Pancreas (tissue), 10 donors: ENCODE data around the gene NAA11. TPM values are rescaled to one million over a fixed set of nuclear protein-coding genes. Genes with fewer than 3 reads are reported as not detected.

Source experiments
- ATAC-seq, 4 donors: fragments of 200-7000 bp; cut with Tn5 transposase; one replicate each; pipeline versions ENCODE4 v1.8.0 to v1.9.1; 2020; ENCODE audit warnings: mild to moderate bottlenecking in 4 of 4, moderate library complexity in 4 of 4
- DNase-seq, 6 donors: peaks; one replicate each; pipeline ENCODE4 v3.0.0-alpha.2; 2020
- FAIRE-seq: peaks from 2 replicates; lab custom pipeline; 2012; peaks lifted over from hg19 to GRCh38; lab: Jason Lieb, UNC
- H3K27ac ChIP-seq, 4 donors: fragments of 200-600 bp; sonication (generic); 1 replicate in 3 of 4; 2 replicates in 1 of 4; pipeline versions ENCODE4 v1.5.0 to v1.8.0; 2020
- H3K27me3 ChIP-seq, 4 donors: fragments of 200-600 bp; one replicate each; pipeline ENCODE4 v1.8.0; 2021
- H3K36me3 ChIP-seq, 3 donors: fragments of 200-600 bp; sonication (generic) in 1 of 3; one replicate each; pipeline versions ENCODE4 v1.5.0 to v1.8.0; 2020 to 2021
- H3K4me1 ChIP-seq, 3 donors: fragments of 200-600 bp; one replicate each; pipeline ENCODE4 v1.8.0; 2021
- H3K4me3 ChIP-seq, 4 donors: fragments of 200-600 bp; sonication (generic) in 2 of 4; one replicate each; pipeline versions ENCODE4 v1.5.0 to v1.8.0; 2020 to 2021
- H3K9me3 ChIP-seq, 4 donors: fragments of 200-600 bp; one replicate each; pipeline ENCODE4 v1.8.0; 2021
- WGBS, 2 donors: extraction: QIAGEN DNeasy Blood & Tissue Kit; methylation state at CpG; one replicate each; pipeline ENCODE4 v1.1.7; 2013; 5-methylcytosine and 5-hydroxymethylcytosine counted together
- intact Hi-C, 3 donors: fragments of 100-400 bp; cut with DNase I; formaldehyde crosslinking; loops; one replicate each; pipeline versions ENCODE4 v1.11.1 to v1.14.2; 2022
- polyA plus RNA-seq, 2 donors: library from polyadenylated mRNA; stranded (reverse); fragments of 200-250 nt; gene quantifications; one replicate each; pipeline ENCODE4 v1.2.3, GENCODE V29; 2013
- total RNA-seq, 6 donors: library from RNA; stranded (reverse); fragmentation: NEBNext Ultra II Directional in 4 of 6; extraction: Animal tissue kit (Norgen Biotek cat#: 25700) in 4 of 6; gene quantifications; one replicate each; pipeline versions ENCODE4 v1.2.1 to v1.2.4, GENCODE V29; 2021 to 2023
- TF ChIP-seq, protein P1 (sequence below), 4 donors: fragments of 200-600 bp; sonication (generic) in 3 of 4; IDR thresholded peaks; one replicate each; pipeline versions ENCODE4 v1.5.0 to v1.8.0; 2021; ENCODE audit warnings: antibody characterized with exemption in 4 of 4
- donor health status: healthy with polysubstance abuse.
- donor health status: DM: no; HTN: no; CAD: no; lungs with moderate emphysema.
- donor health status: DM: no; HTN: no; CAD: no.
- donor health status: control.
- donor health status: control.
- donor health status: Bipolar disorder and iron deficiency.
- donor health status: DM: yes; HTN: yes; CAD: no.
- donor health status: DM: no; HTN: no; CAD: no.
- donor health status: DM: no; HTN: no; CAD: no.
- donor health status: DM: yes; HTN: yes; CAD: no.

NAA11 gene
- total and polyA plus RNA-seq, 8 donors = not detected

DNA sequence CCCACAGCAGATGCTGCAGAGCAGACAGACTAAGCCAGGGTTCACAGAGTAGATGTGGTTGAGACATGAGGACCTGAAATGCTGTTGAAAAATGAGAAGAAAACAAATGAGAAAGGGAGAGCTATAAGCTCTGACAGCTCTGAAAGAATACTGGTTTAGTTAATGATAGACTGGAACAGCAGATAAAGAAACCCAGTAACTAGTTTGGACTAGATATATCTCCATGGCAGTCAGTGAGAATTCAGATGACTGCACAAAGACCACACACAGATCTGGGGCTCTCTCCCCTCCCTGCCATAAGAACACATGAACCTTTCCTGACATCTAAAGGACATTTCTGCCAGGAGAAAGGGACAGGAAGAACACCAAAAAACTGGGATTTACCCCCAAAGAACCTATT lies 8.2 kb downstream of the NAA11 start:
- no peaks in the 10 kb centered on the region for H3K9me3 ChIP-seq
- no peak for FAIRE-seq
- TF ChIP-seq, protein P1, sequence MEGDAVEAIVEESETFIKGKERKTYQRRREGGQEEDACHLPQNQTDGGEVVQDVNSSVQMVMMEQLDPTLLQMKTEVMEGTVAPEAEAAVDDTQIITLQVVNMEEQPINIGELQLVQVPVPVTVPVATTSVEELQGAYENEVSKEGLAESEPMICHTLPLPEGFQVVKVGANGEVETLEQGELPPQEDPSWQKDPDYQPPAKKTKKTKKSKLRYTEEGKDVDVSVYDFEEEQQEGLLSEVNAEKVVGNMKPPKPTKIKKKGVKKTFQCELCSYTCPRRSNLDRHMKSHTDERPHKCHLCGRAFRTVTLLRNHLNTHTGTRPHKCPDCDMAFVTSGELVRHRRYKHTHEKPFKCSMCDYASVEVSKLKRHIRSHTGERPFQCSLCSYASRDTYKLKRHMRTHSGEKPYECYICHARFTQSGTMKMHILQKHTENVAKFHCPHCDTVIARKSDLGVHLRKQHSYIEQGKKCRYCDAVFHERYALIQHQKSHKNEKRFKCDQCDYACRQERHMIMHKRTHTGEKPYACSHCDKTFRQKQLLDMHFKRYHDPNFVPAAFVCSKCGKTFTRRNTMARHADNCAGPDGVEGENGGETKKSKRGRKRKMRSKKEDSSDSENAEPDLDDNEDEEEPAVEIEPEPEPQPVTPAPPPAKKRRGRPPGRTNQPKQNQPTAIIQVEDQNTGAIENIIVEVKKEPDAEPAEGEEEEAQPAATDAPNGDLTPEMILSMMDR (IDR thresholded peaks at IDR 0.05) = no peak
- H3K4me1 ChIP-seq = no peaks in the 10 kb centered on the region
- no peak overlapping the region for H3K27ac ChIP-seq
- H3K36me3 ChIP-seq = no peaks in the 10 kb centered on the region
- intact Hi-C loops = no loop called here
- H3K4me3 ChIP-seq = no peak overlapping the region
- ATAC-seq = no peak
- no peaks in the 10 kb centered on the region for H3K27me3 ChIP-seq
- DNase-seq = no peak

- H3K36me3 ChIP-seq = no peaks in the 10 kb centered on the region
- TF ChIP-seq, protein P1 (IDR thresholded peaks at IDR 0.05) = no peak
- WGBS, 2 donors = 65% methylated on average over 2 of the region's 2 CpGs
- no peaks in the 10 kb centered on the region for H3K9me3 ChIP-seq
- intact Hi-C loops = no loop called here
- no peak for FAIRE-seq
- H3K4me3 ChIP-seq = no peak overlapping the region
- no peak overlapping the region for H3K27ac ChIP-seq
- no peaks in the 10 kb centered on the region for H3K27me3 ChIP-seq
- no peak for DNase-seq
- H3K4me1 ChIP-seq = no peaks in the 10 kb centered on the region
- ATAC-seq = no peak
Observed at GRCh38 chr4:79315891-79316290, 10.0 kb downstream of the NAA11 start.

DNA sequence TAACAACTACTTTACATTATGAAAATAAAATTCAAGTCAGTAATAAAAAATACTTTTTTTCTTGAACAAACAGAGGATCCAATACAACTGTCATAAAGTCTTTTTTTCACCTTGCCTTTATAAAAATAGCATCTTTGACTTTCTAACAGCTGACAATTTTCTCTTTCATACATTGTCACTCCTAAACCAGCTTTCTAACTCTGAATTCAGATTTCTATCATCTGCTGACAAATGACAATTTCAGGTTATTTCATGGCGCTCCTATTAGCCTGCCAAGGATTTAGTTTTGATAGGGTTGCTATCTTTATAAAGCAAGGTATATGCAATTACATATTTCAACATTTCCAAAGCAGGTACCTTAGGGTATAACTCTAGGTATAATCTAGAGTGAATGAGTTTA lies 14.6 kb downstream of the NAA11 start:
- DNase-seq (no peak), FAIRE-seq (no peak), ATAC-seq (no peak)
- 82 to 92% methylated on average over 1 of the region's 1 CpG for WGBS, 2 donors
- no peak overlapping the region for H3K27ac ChIP-seq
- H3K4me3 ChIP-seq = no peak overlapping the region
- no peaks in the 10 kb centered on the region for H3K27me3 ChIP-seq
- intact Hi-C loops = no loop called here
- TF ChIP-seq, protein P1 (IDR thresholded peaks at IDR 0.05) = no peak
- no peaks in the 10 kb centered on the region for H3K9me3 ChIP-seq
- no peaks in the 10 kb centered on the region for H3K4me1 ChIP-seq
- H3K36me3 ChIP-seq = no peaks in the 10 kb centered on the region

DNA sequence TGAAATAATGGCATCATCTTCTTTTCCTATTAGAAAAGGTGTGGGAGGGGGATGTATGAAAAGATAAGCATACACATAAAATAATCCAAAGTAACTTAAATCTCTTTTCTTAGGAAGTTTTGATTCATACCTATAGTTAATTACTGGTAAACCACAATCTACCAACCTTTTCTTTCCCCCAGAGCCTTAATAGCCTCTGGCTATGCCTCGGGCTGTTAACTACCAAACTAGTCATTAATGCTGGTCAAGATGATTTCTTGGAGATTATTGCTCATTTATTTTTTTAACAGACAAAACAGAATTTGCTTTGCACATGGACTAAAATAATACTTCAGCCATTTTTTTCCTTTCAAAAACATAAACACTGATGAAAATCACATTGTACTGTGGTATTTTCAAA lies 16.9 kb downstream of the NAA11 start:
- FAIRE-seq (no peak), ATAC-seq (no peak), DNase-seq (no peak)
- no peak overlapping the region for H3K27ac ChIP-seq
- H3K4me1 ChIP-seq = no peaks in the 10 kb centered on the region
- WGBS, 2 donors = 67 to 78% methylated on average over 1 of the region's 1 CpG
- intact Hi-C loops = no loop called here
- TF ChIP-seq, protein P1 (IDR thresholded peaks at IDR 0.05) = no peak
- no peak overlapping the region for H3K4me3 ChIP-seq
- H3K36me3 ChIP-seq = no peaks in the 10 kb centered on the region
- no peaks in the 10 kb centered on the region for H3K27me3 ChIP-seq
- no peaks in the 10 kb centered on the region for H3K9me3 ChIP-seq

DNA sequence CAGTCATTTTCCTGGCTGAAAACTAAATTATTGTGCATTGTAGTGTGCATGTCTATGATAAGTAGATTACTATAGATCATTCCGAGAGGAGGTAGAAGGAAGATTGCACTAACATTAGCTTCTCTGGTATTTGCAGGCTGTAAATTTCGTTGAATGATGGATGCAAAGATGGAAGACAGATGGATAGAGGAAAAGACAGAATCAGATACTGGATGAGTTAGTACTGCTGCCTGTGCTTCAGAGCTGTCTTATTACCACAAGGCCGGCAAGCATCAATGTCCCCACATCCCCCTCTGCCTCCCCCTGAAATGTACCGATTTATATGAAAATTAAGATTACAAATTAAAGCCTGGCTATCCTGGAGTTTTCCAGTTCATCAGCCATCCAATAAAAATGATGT lies 17.7 kb downstream of the NAA11 start:
- 62 to 71% methylated on average over 4 of the region's 4 CpGs for WGBS, 2 donors

More for the DNA sequence above, 17.7 kb downstream of the NAA11 start:
- FAIRE-seq (no peak), ATAC-seq (no peak), DNase-seq (no peak)
- Histone ChIP-seq H3K4me1 (no peaks in the 10 kb centered on the region), H3K4me3 (no peak overlapping the region), H3K27me3 (no peaks in the 10 kb centered on the region), H3K27ac (no peak overlapping the region), H3K36me3 (no peaks in the 10 kb centered on the region), H3K9me3 (no peaks in the 10 kb centered on the region)
- intact Hi-C loops = no loop called here
- TF ChIP-seq, protein P1 (IDR thresholded peaks at IDR 0.05) = no peak
